Neutrophil (primary cell): ENCODE data around the gene GGT1.

Source experiments
- H3K27ac ChIP-seq: fragments of 200-600 bp; sonication (generic); 2 replicates; pipeline ENCODE4 v1.5.1; 2016; ENCODE audit warnings: mild to moderate bottlenecking, moderate library complexity
- H3K27me3 ChIP-seq: fragments of 200-600 bp; sonication (generic); 2 replicates; pipeline ENCODE4 v1.6.0; 2016; ENCODE audit warnings: mild to moderate bottlenecking
- H3K36me3 ChIP-seq: fragments of 200-600 bp; sonication (generic); 2 replicates; pipeline ENCODE4 v1.5.1; 2017
- H3K4me1 ChIP-seq, 2 experiments: fragments of 200-600 bp in 1 of 2; sonication (generic) in 1 of 2; 1 replicate in 1 of 2; 2 replicates in 1 of 2; pipeline versions ENCODE4 v1.5.1 to v1.6.1; 2013 to 2016; ENCODE audit warnings: low read depth in 1 of 2, low read length in 1 of 2, mild to moderate bottlenecking in 1 of 2, moderate library complexity in 1 of 2; ENCODE audit not compliant: control insufficient read depth in 1 of 2, insufficient read depth in 1 of 2
- H3K4me3 ChIP-seq, 2 experiments: fragments of 200-600 bp in 1 of 2; sonication (generic) in 1 of 2; 1 replicate in 1 of 2; 2 replicates in 1 of 2; pipeline ENCODE4 v1.5.1; 2013 to 2016; ENCODE audit warnings: low read depth in 1 of 2, low read length in 1 of 2, mild to moderate bottlenecking in 1 of 2, moderate library complexity in 1 of 2
- H3K9me3 ChIP-seq: fragments of 200-600 bp; sonication (generic); 2 replicates; pipeline ENCODE4 v1.5.1; 2016
- CTCF ChIP-seq: fragments of 200-600 bp; sonication (generic); IDR thresholded peaks from 2 replicates; pipeline ENCODE4 v1.5.1; 2016; ENCODE audit warnings: antibody characterized with exemption

The GGT1 gene

GRCh38 chr22:24571266-24571665 is 31.7 kb upstream of the GGT1 start:
- H3K36me3 ChIP-seq: peaks cover 77% of the 10 kb centered on the region

GRCh38 chr22:24576778-24577177 is 26.2 kb upstream of the GGT1 start:
- no peaks in the 10 kb centered on the region for H3K9me3 ChIP-seq
- H3K36me3 ChIP-seq: peaks cover 34% of the 10 kb centered on the region
- H3K27ac ChIP-seq: no peak overlapping the region
- no peak overlapping the region for H3K4me3 ChIP-seq
- H3K27me3 ChIP-seq: no peaks in the 10 kb centered on the region
- no peaks in the 10 kb centered on the region for H3K4me1 ChIP-seq
- TF ChIP-seq CTCF: no peak

More at GRCh38 chr22:24571266-24571665, 31.7 kb upstream of the GGT1 start:
- Histone ChIP-seq H3K9me3 (no peaks in the 10 kb centered on the region), H3K27ac (no peak overlapping the region), H3K4me1 (peaks cover 5 to 9% of the 10 kb centered on the region in 2 experiments), H3K4me3 (no peak overlapping the region), H3K27me3 (no peaks in the 10 kb centered on the region)
- no peak for TF ChIP-seq CTCF

GRCh38 chr22:24578355-24579257 is 24.4 kb upstream of the GGT1 start:
- no peak for TF ChIP-seq CTCF
- H3K4me3 ChIP-seq: no peak overlapping the region
- no peaks in the 10 kb centered on the region for H3K4me1 ChIP-seq
- no peak overlapping the region for H3K27ac ChIP-seq
- peaks cover 16% of the 10 kb centered on the region for H3K36me3 ChIP-seq
- no peaks in the 10 kb centered on the region for H3K27me3 ChIP-seq
- H3K9me3 ChIP-seq: no peaks in the 10 kb centered on the region

- no peak for TF ChIP-seq CTCF
- Histone ChIP-seq H3K9me3 (no peaks in the 10 kb centered on the region), H3K36me3 (peaks cover 10% of the 10 kb centered on the region), H3K27ac (no peak overlapping the region), H3K4me3 (no peak overlapping the region), H3K27me3 (no peaks in the 10 kb centered on the region), H3K4me1 (no peaks in the 10 kb centered on the region)
Observed at GRCh38 chr22:24579258-24579601, 23.8 kb upstream of the GGT1 start.

- no peak overlapping the region for H3K27ac ChIP-seq
- H3K9me3 ChIP-seq: no peaks in the 10 kb centered on the region
- no peak for TF ChIP-seq CTCF
- no peak overlapping the region for H3K4me3 ChIP-seq
- no peaks in the 10 kb centered on the region for H3K27me3 ChIP-seq
- no peaks in the 10 kb centered on the region for H3K36me3 ChIP-seq
- no peaks in the 10 kb centered on the region for H3K4me1 ChIP-seq
Observed at GRCh38 chr22:24580276-24580675, 22.7 kb upstream of the GGT1 start.
